ENCODE results near the gene RARRES1. TPM values are rescaled to one million over a fixed set of nuclear protein-coding genes. Genes with fewer than 3 reads are reported as not detected.

RARRES1 gene
- 0.63 TPM for polyA plus RNA-seq (2013, experiment 1 of 2)
- polyA plus RNA-seq (2013, experiment 2 of 2): 0.86 TPM

- Histone ChIP-seq H3K27ac (ENCODE audit: low read depth, low read length, severe bottlenecking) (no peak within 1 kb of the TSS), H3K4me1 (ENCODE audit: control insufficient read depth, insufficient read depth, low read length, poor library complexity, severe bottlenecking) (no peaks in the 10 kb centered on the region), H3K4me3 (ENCODE audit: extremely low read depth, insufficient read depth, low read length, poor library complexity, severe bottlenecking) (peak within 1 kb of the TSS; percentile 47), H3K9me3 (ENCODE audit: control insufficient read depth, low read length) (peaks cover 12% of the 10 kb centered on the region), H3K36me3 (ENCODE audit: control insufficient read depth, insufficient read depth, low read length) (no peaks in the 10 kb centered on the region)
- 2 to 5% methylated on average over 75 to 84 of the region's 101 CpGs for WGBS, 2 experiments (ENCODE audit: insufficient coverage in 2 of 2)
Observed at GRCh38 chr3:158731938-158732855, at the start of gene RARRES1. Gene RARRES1 (minus strand): TSS chr3:158732457. CDS start chr3:158732415, 42 bp downstream.

GRCh38 chr3:158781849-158782248 is 49.6 kb upstream of the RARRES1 start:
- Histone ChIP-seq H3K4me1 (ENCODE audit: control insufficient read depth, insufficient read depth, low read length, poor library complexity, severe bottlenecking) (peaks cover 8% of the 10 kb centered on the region), H3K27ac (ENCODE audit: low read depth, low read length, severe bottlenecking) (no peak overlapping the region), H3K4me3 (ENCODE audit: extremely low read depth, insufficient read depth, low read length, poor library complexity, severe bottlenecking) (no peak overlapping the region), H3K36me3 (ENCODE audit: control insufficient read depth, insufficient read depth, low read length) (no peaks in the 10 kb centered on the region), H3K9me3 (ENCODE audit: control insufficient read depth, low read length) (no peaks in the 10 kb centered on the region)
- WGBS, 2 experiments (ENCODE audit: insufficient coverage in 2 of 2): 67 to 75% methylated on average over 1 of the region's 1 CpG

GRCh38 chr3:158781191-158781590 is 48.9 kb upstream of the RARRES1 start:
- peaks cover 8% of the 10 kb centered on the region for H3K4me1 ChIP-seq (ENCODE audit: control insufficient read depth, insufficient read depth, low read length, poor library complexity, severe bottlenecking)
- H3K9me3 ChIP-seq (ENCODE audit: control insufficient read depth, low read length): no peaks in the 10 kb centered on the region
- no peak overlapping the region for H3K27ac ChIP-seq (ENCODE audit: low read depth, low read length, severe bottlenecking)
- no peaks in the 10 kb centered on the region for H3K36me3 ChIP-seq (ENCODE audit: control insufficient read depth, insufficient read depth, low read length)
- 70 to 100% methylated on average over 1 to 2 of the region's 2 CpGs for WGBS, 2 experiments (ENCODE audit: insufficient coverage in 2 of 2)
- no peak overlapping the region for H3K4me3 ChIP-seq (ENCODE audit: extremely low read depth, insufficient read depth, low read length, poor library complexity, severe bottlenecking)

- Histone ChIP-seq H3K27ac (ENCODE audit: low read depth, low read length, severe bottlenecking) (no peak overlapping the region), H3K4me3 (ENCODE audit: extremely low read depth, insufficient read depth, low read length, poor library complexity, severe bottlenecking) (no peak overlapping the region), H3K9me3 (ENCODE audit: control insufficient read depth, low read length) (no peaks in the 10 kb centered on the region), H3K4me1 (ENCODE audit: control insufficient read depth, insufficient read depth, low read length, poor library complexity, severe bottlenecking) (peaks cover 8% of the 10 kb centered on the region), H3K36me3 (ENCODE audit: control insufficient read depth, insufficient read depth, low read length) (no peaks in the 10 kb centered on the region)
- WGBS, 2 experiments (ENCODE audit: insufficient coverage in 2 of 2): no CpG with 5 or more reads among the region's 1 CpG
Observed at GRCh38 chr3:158780766-158781165, 48.5 kb upstream of the RARRES1 start.

- Histone ChIP-seq H3K4me1 (ENCODE audit: control insufficient read depth, insufficient read depth, low read length, poor library complexity, severe bottlenecking) (peaks cover 8% of the 10 kb centered on the region), H3K36me3 (ENCODE audit: control insufficient read depth, insufficient read depth, low read length) (no peaks in the 10 kb centered on the region), H3K9me3 (ENCODE audit: control insufficient read depth, low read length) (no peaks in the 10 kb centered on the region), H3K27ac (ENCODE audit: low read depth, low read length, severe bottlenecking) (peak overlapping the region; percentile 4), H3K4me3 (ENCODE audit: extremely low read depth, insufficient read depth, low read length, poor library complexity, severe bottlenecking) (no peak overlapping the region)
- WGBS, 2 experiments (ENCODE audit: insufficient coverage in 2 of 2): 90 to 100% methylated on average over 2 to 3 of the region's 3 CpGs
Observed at GRCh38 chr3:158777161-158777873, 45.1 kb upstream of the RARRES1 start.

GRCh38 chr3:158776531-158776930 is 44.3 kb upstream of the RARRES1 start:
- no peak overlapping the region for H3K4me3 ChIP-seq (ENCODE audit: extremely low read depth, insufficient read depth, low read length, poor library complexity, severe bottlenecking)
- peaks cover 8% of the 10 kb centered on the region for H3K4me1 ChIP-seq (ENCODE audit: control insufficient read depth, insufficient read depth, low read length, poor library complexity, severe bottlenecking)
- H3K9me3 ChIP-seq (ENCODE audit: control insufficient read depth, low read length): no peaks in the 10 kb centered on the region
- 87 to 90% methylated on average over 5 to 7 of the region's 7 CpGs for WGBS, 2 experiments (ENCODE audit: insufficient coverage in 2 of 2)
- H3K36me3 ChIP-seq (ENCODE audit: control insufficient read depth, insufficient read depth, low read length): no peaks in the 10 kb centered on the region
- no peak overlapping the region for H3K27ac ChIP-seq (ENCODE audit: low read depth, low read length, severe bottlenecking)

- no peak overlapping the region for H3K4me3 ChIP-seq (ENCODE audit: extremely low read depth, insufficient read depth, low read length, poor library complexity, severe bottlenecking)
- H3K27ac ChIP-seq (ENCODE audit: low read depth, low read length, severe bottlenecking): no peak overlapping the region
- H3K36me3 ChIP-seq (ENCODE audit: control insufficient read depth, insufficient read depth, low read length): no peaks in the 10 kb centered on the region
- no peaks in the 10 kb centered on the region for H3K9me3 ChIP-seq (ENCODE audit: control insufficient read depth, low read length)
- WGBS, 2 experiments (ENCODE audit: insufficient coverage in 2 of 2): 96 to 100% methylated on average over 3 of the region's 3 CpGs
- peaks cover 10% of the 10 kb centered on the region for H3K4me1 ChIP-seq (ENCODE audit: control insufficient read depth, insufficient read depth, low read length, poor library complexity, severe bottlenecking)
Observed at GRCh38 chr3:158775426-158776410, 43.5 kb upstream of the RARRES1 start.

GRCh38 chr3:158774965-158775364 is 42.7 kb upstream of the RARRES1 start:
- H3K4me3 ChIP-seq (ENCODE audit: extremely low read depth, insufficient read depth, low read length, poor library complexity, severe bottlenecking): no peak overlapping the region
- 93% methylated on average over 2 of the region's 2 CpGs; no CpG with 5 or more reads in 1 of the 2 experiments for WGBS, 2 experiments (ENCODE audit: insufficient coverage in 2 of 2)
- no peaks in the 10 kb centered on the region for H3K9me3 ChIP-seq (ENCODE audit: control insufficient read depth, low read length)
- peaks cover 17% of the 10 kb centered on the region for H3K4me1 ChIP-seq (ENCODE audit: control insufficient read depth, insufficient read depth, low read length, poor library complexity, severe bottlenecking)
- H3K36me3 ChIP-seq (ENCODE audit: control insufficient read depth, insufficient read depth, low read length): no peaks in the 10 kb centered on the region
- H3K27ac ChIP-seq (ENCODE audit: low read depth, low read length, severe bottlenecking): no peak overlapping the region

- Histone ChIP-seq H3K4me3 (ENCODE audit: extremely low read depth, insufficient read depth, low read length, poor library complexity, severe bottlenecking) (no peak overlapping the region), H3K9me3 (ENCODE audit: control insufficient read depth, low read length) (no peaks in the 10 kb centered on the region), H3K27ac (ENCODE audit: low read depth, low read length, severe bottlenecking) (no peak overlapping the region), H3K4me1 (ENCODE audit: control insufficient read depth, insufficient read depth, low read length, poor library complexity, severe bottlenecking) (peaks cover 25% of the 10 kb centered on the region), H3K36me3 (ENCODE audit: control insufficient read depth, insufficient read depth, low read length) (no peaks in the 10 kb centered on the region)
- WGBS, 2 experiments (ENCODE audit: insufficient coverage in 2 of 2): 83 to 94% methylated on average over 1 to 2 of the region's 7 CpGs
Observed at GRCh38 chr3:158773845-158774830, 41.9 kb upstream of the RARRES1 start.

Data from mesodermal cell (in vitro differentiated cells).